ENCODE results near the gene TLE6.
A peak's percentile ranks its signal among the peaks of the same experiment; 100 is the strongest.
"Not testable (repeated sequence)": the region's sequence is repeated elsewhere in the genome, so short reads cannot be mapped to it uniquely, and the experiment has no call there.

Gene TLE6

DNA sequence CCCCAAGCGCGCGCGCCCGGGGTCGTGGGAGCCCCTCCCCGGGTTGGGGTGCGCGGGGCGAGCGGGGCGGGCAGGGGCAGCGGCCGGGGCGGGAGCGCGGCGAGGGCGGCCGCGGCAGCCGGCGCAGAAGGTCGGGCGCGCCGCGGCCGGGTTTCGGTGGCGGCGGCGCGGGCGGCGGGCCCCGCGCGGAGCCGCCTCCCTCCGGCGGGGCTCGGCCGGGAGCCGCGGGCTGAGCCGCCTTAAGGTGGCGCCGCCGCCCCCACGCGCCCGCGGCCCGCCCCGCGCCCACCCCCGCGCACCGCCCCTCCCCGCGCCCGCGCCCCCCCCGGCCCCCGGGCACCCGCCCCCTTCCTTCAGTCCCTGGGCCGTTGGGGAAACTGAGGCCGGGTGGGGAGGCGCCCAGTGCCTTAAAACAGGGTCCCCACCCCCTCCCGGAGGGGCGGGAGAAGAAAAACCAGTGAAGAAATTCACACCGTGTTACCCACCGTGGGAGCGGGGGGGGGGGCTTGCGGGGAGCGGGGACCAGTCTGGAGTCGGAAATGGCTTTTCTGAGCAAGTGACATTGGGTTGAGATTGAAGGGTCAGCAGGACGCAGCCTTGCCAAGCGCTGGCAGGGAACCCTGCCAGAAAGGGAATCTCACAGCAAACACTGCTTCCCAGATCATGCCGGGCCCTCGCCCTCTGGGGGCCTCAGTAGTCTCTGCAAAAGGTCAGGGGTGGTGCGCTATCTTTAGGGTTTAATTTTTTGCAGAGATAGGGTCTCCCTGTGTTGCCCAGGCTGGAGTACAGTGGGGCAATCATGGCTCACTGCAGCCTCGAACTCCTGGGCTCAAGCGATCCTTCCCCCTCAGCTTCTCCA is 51.9 kb downstream of the TLE6 start, which contains the start of gene TLE2:
Gene TLE2, minus strand, starts transcription at position 216 of the 859 bp plus-strand sequence. CDS start 376 bp downstream, outside the sequence.
- no peak for DNase-seq

DNA sequence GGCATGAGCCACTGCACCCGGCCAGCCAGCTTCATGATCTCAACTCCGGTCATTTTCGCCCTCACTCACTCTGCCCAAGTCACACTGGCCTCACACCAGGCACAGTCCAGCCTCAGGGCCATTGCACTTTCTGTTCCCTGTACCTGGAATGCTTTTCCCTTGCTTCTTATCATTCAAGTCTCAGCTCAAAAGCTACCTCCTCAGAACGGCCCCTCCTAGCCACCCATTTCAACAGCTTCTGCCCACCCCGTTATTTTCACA is 54.2 kb downstream of the TLE6 start:
- DNase-seq: no peak

DNA sequence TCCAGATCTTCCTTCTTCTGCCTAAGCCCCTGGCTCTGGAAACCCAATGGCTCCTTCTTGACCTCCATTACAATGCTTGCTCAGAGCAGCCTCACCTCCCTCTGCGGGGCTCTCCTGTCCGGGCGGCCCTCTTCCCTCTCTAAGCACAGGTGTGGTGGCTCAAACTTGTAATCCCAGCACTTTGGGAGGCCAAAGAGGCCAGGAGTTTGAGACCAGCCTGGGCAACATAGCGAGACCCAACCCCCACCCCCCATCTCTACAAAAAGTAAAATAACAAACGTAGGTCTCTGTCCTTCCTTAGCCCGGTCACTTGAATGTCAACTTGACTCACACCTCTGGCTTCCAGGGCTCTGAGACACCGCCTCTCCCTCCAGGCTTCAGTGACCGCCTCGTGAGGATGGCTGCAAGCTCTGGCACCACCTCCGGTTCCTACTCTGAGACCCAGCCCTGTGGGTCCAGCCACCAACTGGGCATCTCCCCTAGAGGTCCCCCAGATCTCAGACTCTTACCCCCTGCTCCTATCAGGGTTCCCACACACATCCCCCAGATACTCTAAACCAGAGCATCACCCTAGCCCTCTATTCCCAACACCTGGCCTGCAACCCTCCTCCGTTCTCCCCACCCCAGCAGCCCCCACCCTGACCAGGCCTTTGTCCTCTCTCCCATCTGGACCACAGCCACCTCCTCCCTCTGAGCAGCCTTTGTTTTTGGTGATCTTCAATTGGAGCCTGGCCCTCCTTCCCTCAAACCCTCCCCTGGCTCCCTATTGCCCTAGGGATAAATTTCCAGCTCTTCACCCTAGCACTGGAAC is 56.4 kb downstream of the TLE6 start:
- no peak for DNase-seq

- no peak for DNase-seq
These were observed 57.0 kb downstream of the TLE6 start for GRCh38 chr19:3034406-3034655.

DNA sequence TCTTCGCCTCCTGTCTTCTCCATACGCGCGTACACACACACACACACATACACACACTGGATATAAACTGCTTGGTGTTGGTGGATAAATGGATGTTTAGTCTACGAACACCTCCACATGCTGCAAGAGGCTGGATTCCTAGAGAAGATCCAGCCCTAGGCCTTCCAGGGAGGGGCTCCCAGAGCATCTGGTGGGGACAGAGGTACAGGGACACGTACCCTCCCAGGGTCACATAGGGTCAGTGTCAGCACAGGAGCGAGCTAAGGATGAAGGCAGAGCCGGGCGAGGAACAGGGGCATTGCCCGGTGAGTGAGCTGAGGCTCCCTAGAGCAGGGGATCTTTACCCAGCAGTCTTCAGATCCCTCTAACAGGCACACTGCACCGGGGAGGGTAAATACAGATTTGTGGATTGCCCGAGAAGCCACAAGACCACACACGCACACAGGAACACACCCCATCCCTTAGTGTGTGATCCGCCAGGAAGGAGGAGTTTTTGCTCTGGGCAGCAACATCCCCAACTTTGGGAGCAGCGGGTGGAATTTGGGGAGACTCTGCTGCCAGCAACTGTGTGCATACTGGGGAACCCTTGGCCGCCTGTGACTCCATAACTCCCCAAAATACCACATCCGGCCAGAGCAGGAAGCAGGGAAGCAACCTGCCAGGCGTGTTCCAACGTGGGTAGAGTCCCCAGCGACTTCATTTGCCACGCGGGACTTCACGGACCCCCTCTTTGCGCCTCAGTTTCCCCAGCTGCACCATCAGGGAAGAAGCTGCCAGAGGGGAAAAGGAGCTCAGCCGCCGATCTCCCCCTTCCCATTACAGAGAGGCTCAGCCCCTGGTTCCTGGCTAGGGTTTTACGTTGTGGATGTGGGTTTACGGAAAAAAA is 57.5 kb downstream of the TLE6 start:
- peak; percentile 61 to 62 for DNase-seq

DNA sequence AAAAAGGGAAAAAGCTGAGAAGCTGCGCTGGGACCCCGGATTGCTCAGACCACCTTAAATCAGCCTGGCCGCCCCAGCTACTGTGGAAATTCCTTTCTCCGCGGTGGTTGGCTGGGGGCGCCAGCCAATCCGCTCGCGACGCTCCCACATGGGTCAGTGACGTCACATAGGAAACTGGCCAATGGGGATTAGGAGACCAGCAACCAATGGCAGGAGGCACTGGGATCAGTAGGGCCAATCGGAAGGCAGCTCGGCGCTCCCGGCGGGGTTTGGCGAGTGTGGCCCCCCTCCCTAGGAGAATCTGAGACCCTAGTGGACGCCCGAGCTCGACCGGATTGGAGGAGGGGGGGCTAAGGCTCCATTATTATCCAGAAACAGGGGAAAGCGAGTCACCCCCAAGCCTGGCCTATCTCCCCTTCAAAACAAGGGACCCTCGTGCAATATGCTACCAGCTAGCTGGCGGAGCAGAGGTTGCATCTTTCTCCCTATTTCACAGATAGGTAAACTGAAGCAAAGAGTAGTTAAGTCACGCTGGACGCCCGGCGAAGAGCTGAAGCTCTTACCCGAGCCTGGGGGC is 58.3 kb downstream of the TLE6 start:
- DNase-seq: peak; percentile 98

DNA sequence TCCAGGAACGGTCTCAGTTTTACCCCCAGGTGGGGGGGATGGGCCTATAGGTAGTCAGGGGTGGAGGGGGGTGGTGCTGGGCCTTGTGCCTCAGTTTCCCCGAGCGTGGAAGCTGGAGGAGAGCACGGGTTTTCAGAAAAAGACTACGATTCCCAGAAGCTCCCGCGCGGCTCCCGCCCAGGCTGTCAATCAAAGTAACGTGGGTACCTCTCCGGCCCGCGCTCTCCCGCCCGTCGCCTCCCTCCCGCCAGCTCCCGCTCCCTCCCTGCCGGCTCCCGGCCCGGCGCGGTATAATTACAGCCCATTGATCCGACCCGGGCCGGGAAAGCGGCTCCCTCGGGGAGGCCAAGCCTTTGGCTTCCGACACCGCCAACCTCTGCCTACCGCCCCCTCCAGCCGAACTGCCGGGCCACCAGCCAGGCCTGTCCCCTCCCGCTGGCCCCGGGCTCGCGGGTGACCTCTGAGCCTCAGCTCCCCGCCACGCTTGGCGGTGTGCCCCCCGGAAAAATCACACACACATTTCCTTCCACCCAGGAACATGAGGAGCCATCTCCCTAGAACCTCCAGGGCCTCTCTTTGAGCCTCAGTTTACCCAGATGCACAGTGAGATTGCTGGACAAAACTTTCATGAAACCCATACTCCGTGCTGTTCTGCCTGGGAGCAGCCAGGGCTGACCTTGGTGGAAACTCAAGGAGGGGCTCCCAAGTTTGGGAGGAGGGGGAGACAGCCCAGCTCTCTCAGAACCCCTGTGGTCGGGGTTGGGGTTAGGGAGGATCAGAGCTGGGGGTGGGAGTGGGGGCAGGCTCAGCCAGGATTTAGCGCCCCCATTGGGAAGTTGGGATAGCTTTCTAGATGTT is 59.0 kb downstream of the TLE6 start:
- peak; percentile 87 to 91 for DNase-seq

GRCh38 chr19:3036977-3037544 is 59.7 kb downstream of the TLE6 start:
- DNase-seq: not testable (repeated sequence)

GRCh38 chr19:3038214-3038613 is 60.9 kb downstream of the TLE6 start:
- no peak for DNase-seq

- no peak for DNase-seq
These were observed 61.8 kb downstream of the TLE6 start for GRCh38 chr19:3039125-3039524.

- no peak for DNase-seq
These were observed 62.3 kb downstream of the TLE6 start for GRCh38 chr19:3039641-3040077.

DNA sequence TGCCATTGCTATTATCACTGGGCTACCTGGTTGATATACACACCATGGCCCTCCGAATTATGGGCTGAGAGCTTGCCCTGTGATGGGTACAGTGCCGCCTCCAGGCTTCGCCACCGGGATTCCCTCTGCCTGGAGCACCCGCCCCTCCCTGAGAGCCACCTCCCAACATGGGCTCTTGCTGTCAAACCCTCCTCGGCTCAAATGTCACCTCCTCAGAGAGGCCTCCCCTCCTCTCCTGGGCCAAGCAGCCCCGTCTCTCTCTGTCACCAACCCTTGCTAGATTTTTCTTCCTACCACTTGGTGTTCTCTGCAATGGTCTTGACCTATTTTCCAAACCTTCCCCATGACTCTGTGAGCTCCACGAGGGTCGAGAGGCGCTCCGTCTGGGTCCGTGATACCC is 64.0 kb downstream of the TLE6 start:
- no peak for DNase-seq

GRCh38 chr19:3041761-3042620 is 64.6 kb downstream of the TLE6 start:
- DNase-seq: no peak

- DNase-seq: no peak
These were observed 65.4 kb downstream of the TLE6 start for GRCh38 chr19:3042621-3043267.
